ENCODE measurements around the gene BARHL2.

BARHL2 gene

GRCh38 chr1:90724361-90724760 lies 7.3 kb upstream of the BARHL2 start:
- TF ChIP-seq GABPA (IDR thresholded peaks at IDR 0.05; ENCODE audit: low read depth) (no peak), POLR2AphosphoS5 (IDR thresholded peaks at IDR 0.05; ENCODE audit: low read depth) (no peak), SPI1 (IDR thresholded peaks at IDR 0.05; ENCODE audit: borderline replicate concordance, low read depth) (no peak), CTCF (IDR thresholded peaks at IDR 0.05; ENCODE audit: insufficient read depth, low read length) (no peak), REST (IDR thresholded peaks at IDR 0.05; ENCODE audit: insufficient replicate concordance, low read depth) (no peak)
- no peak overlapping the region for H3K4me3 ChIP-seq (replicated peaks; ENCODE audit: insufficient read depth, low read length)
- H3K27ac ChIP-seq (replicated peaks): no peak overlapping the region
- DNase-seq (ENCODE audit: low read depth in 1 of 2, low spot score in 1 of 2): no peak
- peaks cover 91% of the 10 kb centered on the region for H3K27me3 ChIP-seq (ENCODE audit: insufficient read depth, poor library complexity, severe bottlenecking)

- Histone ChIP-seq H3K27ac (replicated peaks) (no peak overlapping the region), H3K27me3 (ENCODE audit: insufficient read depth, poor library complexity, severe bottlenecking) (peaks cover 91% of the 10 kb centered on the region), H3K4me3 (replicated peaks; ENCODE audit: insufficient read depth, low read length) (no peak overlapping the region)
- TF ChIP-seq POLR2AphosphoS5 (IDR thresholded peaks at IDR 0.05; ENCODE audit: low read depth) (no peak), REST (IDR thresholded peaks at IDR 0.05; ENCODE audit: insufficient replicate concordance, low read depth) (no peak), CTCF (IDR thresholded peaks at IDR 0.05; ENCODE audit: insufficient read depth, low read length) (no peak), GABPA (IDR thresholded peaks at IDR 0.05; ENCODE audit: low read depth) (no peak), SPI1 (IDR thresholded peaks at IDR 0.05; ENCODE audit: borderline replicate concordance, low read depth) (no peak)
- DNase-seq (ENCODE audit: low read depth in 1 of 2, low spot score in 1 of 2): no peak
Observed at GRCh38 chr1:90723590-90724108, 6.5 kb upstream of the BARHL2 start.

- Histone ChIP-seq H3K27me3 (ENCODE audit: insufficient read depth, poor library complexity, severe bottlenecking) (peaks cover 91% of the 10 kb centered on the region), H3K27ac (replicated peaks) (no peak overlapping the region), H3K4me3 (replicated peaks; ENCODE audit: insufficient read depth, low read length) (no peak overlapping the region)
- TF ChIP-seq REST (IDR thresholded peaks at IDR 0.05; ENCODE audit: insufficient replicate concordance, low read depth) (no peak), POLR2AphosphoS5 (IDR thresholded peaks at IDR 0.05; ENCODE audit: low read depth) (no peak), CTCF (IDR thresholded peaks at IDR 0.05; ENCODE audit: insufficient read depth, low read length) (no peak)
- no peak for DNase-seq (ENCODE audit: low read depth in 1 of 2, low spot score in 1 of 2)
Observed at GRCh38 chr1:90722874-90723589, 5.9 kb upstream of the BARHL2 start.
